ENCODE measurements around the gene IKZF4. TPM values are rescaled to one million over a fixed set of nuclear protein-coding genes. Genes with fewer than 3 reads are reported as not detected.
A peak's percentile ranks its signal among the peaks of the same experiment; 100 is the strongest.

Gene IKZF4
- total RNA-seq, 1 experiment from 2014 or later, result 8.5 TPM

GRCh38 chr12:55972456-55972855, 48.4 kb upstream of the IKZF4 start:
- DNase-seq (ENCODE audit: low read depth, low spot score) (no peak), ATAC-seq (no peak)
- CTCF ChIA-PET, result interaction anchor here (4.7 kb wide), 1 partner anchor 24 kb away, joined by 35 read pairs; the partner anchor contains the start of gene SUOX
- Histone ChIP-seq H3K27me3 (ENCODE audit: insufficient read depth, low read length) (no peaks in the 10 kb centered on the region), H3K27ac (ENCODE audit: low read depth, low read length) (peak overlapping the region; percentile 50; the same call in 1 of the 2 replicates), H3K36me3 (ENCODE audit: control insufficient read depth in 1 of 2, insufficient read depth in 2 of 2, low read length in 2 of 2) (peaks cover 18 to 33% of the 10 kb centered on the region in 2 experiments; a peak in 3 of 4 replicates), H3K79me2 (ENCODE audit: insufficient read depth, low read length) (peaks cover 37% of the 10 kb centered on the region), H2AFZ (ENCODE audit: low read depth, low read length, poor library complexity, severe bottlenecking) (no peak overlapping the region), H3K9ac (ENCODE audit: low read length) (peak overlapping the region; percentile 49), H3K4me2 (ENCODE audit: low read length) (peak overlapping the region; percentile 65), H3K9me2 (ENCODE audit: insufficient read depth) (no peaks in the 10 kb centered on the region), H4K20me1 (ENCODE audit: insufficient read depth) (no peaks in the 10 kb centered on the region), H3K4me1 (ENCODE audit: control insufficient read depth in 1 of 2, insufficient read depth in 2 of 2, low read length in 2 of 2) (peaks cover 17 to 36% of the 10 kb centered on the region in 2 experiments), H3K4me3 (replicated peaks in 1 of 2; ENCODE audit: low read depth in 1 of 2, low read length in 2 of 2) (peak overlapping the region in 1 of 2 experiments; percentile 47; a peak in 1 of 4 replicates), H3K9me3 (ENCODE audit: control insufficient read depth in 1 of 2, insufficient read depth in 1 of 2, low read depth in 1 of 2, low read length in 2 of 2) (no peaks in the 10 kb centered on the region)
- TF ChIP-seq, protein P1, sequence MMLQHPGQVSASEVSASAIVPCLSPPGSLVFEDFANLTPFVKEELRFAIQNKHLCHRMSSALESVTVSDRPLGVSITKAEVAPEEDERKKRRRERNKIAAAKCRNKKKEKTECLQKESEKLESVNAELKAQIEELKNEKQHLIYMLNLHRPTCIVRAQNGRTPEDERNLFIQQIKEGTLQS (IDR thresholded peaks at IDR 0.05), result no peak
- TF ChIP-seq FOSL1 (IDR thresholded peaks at IDR 0.05; ENCODE audit: low read depth), result no peak
- no TSS peak for BruUV-seq (replicated peaks)
- RAD21 ChIA-PET (ENCODE audit: low non-redundant PET in 1 of 2, low total read pairs in 2 of 2, uncharacterized antibody in 2 of 2, unreplicated experiment in 2 of 2), result no interaction called here
- intact Hi-C loops (cut with micrococcal nuclease), result no loop called here
- POLR2A ChIA-PET, result interaction anchor here (1.6 kb wide), 1 partner anchor 249 kb away, joined by 3 read pairs; the partner anchor contains the start of gene RNF41

DNA sequence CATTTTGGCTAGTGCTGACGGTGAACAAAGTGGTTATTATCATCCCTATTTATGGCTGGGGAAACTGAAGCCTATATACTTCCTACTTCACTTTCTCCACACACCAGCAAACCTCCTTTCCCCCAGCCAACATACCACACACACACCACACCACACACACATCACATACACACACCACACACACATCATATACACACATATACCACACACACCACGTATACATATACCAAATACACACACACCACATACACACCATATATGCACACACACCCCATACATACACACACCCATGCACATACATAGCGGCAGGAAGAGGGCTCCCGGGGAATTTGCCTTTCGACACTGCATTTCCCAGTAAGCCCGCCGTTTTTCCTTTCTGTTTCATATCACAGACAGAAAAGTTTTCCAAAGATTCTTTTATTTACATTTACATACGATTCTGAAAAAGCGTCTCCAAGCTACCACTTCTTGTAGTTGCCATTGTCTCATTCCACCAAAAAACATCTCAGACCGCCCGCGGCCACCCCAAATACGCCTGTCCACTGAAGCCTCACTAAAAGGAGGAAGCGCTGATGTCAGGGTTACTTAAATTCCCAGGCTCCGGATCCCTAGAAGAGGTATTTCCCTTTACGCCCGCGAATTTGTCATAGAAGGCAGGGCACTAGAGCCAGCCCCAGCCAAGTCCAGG, 47.8 kb upstream of the IKZF4 start:
- POLR2A ChIA-PET, result interaction anchor here (0.8 to 1.9 kb wide), 18 partner anchors 10 to 249 kb away, joined by 3 to 13 read pairs (median 4); partner anchors contain the start of genes DGKA, DNAJC14, ORMDL2 and PYM1
- H4K20me1 ChIP-seq (ENCODE audit: insufficient read depth), result no peaks in the 10 kb centered on the region
- peak overlapping the region; percentile 49 for H3K9ac ChIP-seq (ENCODE audit: low read length)
- peak overlapping the region; percentile 50 for H3K27ac ChIP-seq (ENCODE audit: low read depth, low read length)
- intact Hi-C loops (cut with micrococcal nuclease), result no loop called here
- CTCF ChIA-PET, result interaction anchor here (1.2 to 4.7 kb wide), 5 partner anchors 23 to 664 kb away, joined by 4 to 35 read pairs (median 5); partner anchors contain the start of gene SUOX
- H2AFZ ChIP-seq (ENCODE audit: low read depth, low read length, poor library complexity, severe bottlenecking), result no peak overlapping the region
- DNase-seq (ENCODE audit: low read depth, low spot score), result no peak
- H3K4me3 ChIP-seq (replicated peaks in 1 of 2; ENCODE audit: low read depth in 1 of 2, low read length in 2 of 2), result peak overlapping the region; percentile 38 to 47
- RAD21 ChIA-PET (ENCODE audit: low non-redundant PET in 1 of 2, low total read pairs in 2 of 2, uncharacterized antibody in 2 of 2, unreplicated experiment in 2 of 2), result interaction anchor here (1.0 to 1.6 kb wide), 2 partner anchors 23 to 234 kb away, joined by 3 to 6 read pairs; partner anchors contain the start of gene SUOX (in 1 of the 2)
- no peak for ATAC-seq
- no peaks in the 10 kb centered on the region for H3K9me2 ChIP-seq (ENCODE audit: insufficient read depth)
- H3K79me2 ChIP-seq (ENCODE audit: insufficient read depth, low read length), result peaks cover 31% of the 10 kb centered on the region
- no peaks in the 10 kb centered on the region for H3K9me3 ChIP-seq (ENCODE audit: control insufficient read depth in 1 of 2, insufficient read depth in 1 of 2, low read depth in 1 of 2, low read length in 2 of 2)
- H3K4me2 ChIP-seq (ENCODE audit: low read length), result peak overlapping the region; percentile 65
- peaks cover 17 to 32% of the 10 kb centered on the region in 2 experiments for H3K4me1 ChIP-seq (ENCODE audit: control insufficient read depth in 1 of 2, insufficient read depth in 2 of 2, low read length in 2 of 2)
- BruUV-seq (replicated peaks), result TSS peak; percentile 94
- peaks cover 18 to 31% of the 10 kb centered on the region in 2 experiments; a peak in 3 of 4 replicates for H3K36me3 ChIP-seq (ENCODE audit: control insufficient read depth in 1 of 2, insufficient read depth in 2 of 2, low read length in 2 of 2)
- no peaks in the 10 kb centered on the region for H3K27me3 ChIP-seq (ENCODE audit: insufficient read depth, low read length)
- TF ChIP-seq ZBTB33 (IDR thresholded peaks at IDR 0.05; ENCODE audit: extremely low read depth, insufficient replicate concordance, low read length) (no peak), POLR2A (IDR thresholded peaks at IDR 0.05; ENCODE audit: borderline replicate concordance, extremely low read depth, insufficient read depth, insufficient read length) (no peak), EZH2 (IDR thresholded peaks at IDR 0.05) (no peak), RAD21 (IDR thresholded peaks at IDR 0.05; ENCODE audit: low read depth) (no peak), MAX (IDR thresholded peaks at IDR 0.05) (no peak), JUND (IDR thresholded peaks at IDR 0.05) (no peak), FOSL1 (IDR thresholded peaks at IDR 0.05; ENCODE audit: low read depth) (no peak), CEBPB (IDR thresholded peaks at IDR 0.05; ENCODE audit: low read depth) (no peak), ELF1 (IDR thresholded peaks at IDR 0.05; ENCODE audit: borderline replicate concordance, low read depth) (no peak), SRF (IDR thresholded peaks at IDR 0.05; ENCODE audit: low read depth) (no peak), CTCF (IDR thresholded peaks at IDR 0.05 in 2 of 3, conservative IDR thresholded peaks at IDR 0.05 in 1 of 3; ENCODE audit: borderline replicate concordance in 1 of 3, insufficient read depth in 1 of 3, low read depth in 2 of 3, low read length in 2 of 3) (no peak), POLR2AphosphoS5 (IDR thresholded peaks at IDR 0.05; ENCODE audit: low read depth, low read length) (no peak; the same call in 1 of the 2 replicates), YY1 (IDR thresholded peaks at IDR 0.05; ENCODE audit: extremely low read depth, insufficient replicate concordance, low read depth, low read length) (no peak), SP1 (IDR thresholded peaks at IDR 0.05; ENCODE audit: low read depth) (no peak)

All from HCT116 (cell line).